HG03097 (cell line): ENCODE results near the gene RPS27A.
A peak's percentile ranks its signal among the peaks of the same experiment; 100 is the strongest.
"Not testable (repeated sequence)": the region's sequence is repeated elsewhere in the genome, so short reads cannot be mapped to it uniquely, and the experiment has no call there.

Experiments used
- ATAC-seq: cut with Tn5 transposase; IDR thresholded peaks from one replicate; pipeline ENCODE4 v1.9.1; 2021; ENCODE audit not compliant: unreplicated experiment, low FRiP score

RPS27A gene

GRCh38 chr2:55236992-55237543 is 4.6 kb downstream of the RPS27A start:
- ATAC-seq, result no peak

GRCh38 chr2:55239656-55240222 is 7.3 kb downstream of the RPS27A start:
- no peak for ATAC-seq

- ATAC-seq, result not testable (repeated sequence)
Measured at GRCh38 chr2:55241582-55241981, 9.1 kb downstream of the RPS27A start.

GRCh38 chr2:55242617-55243016 is 10.1 kb downstream of the RPS27A start:
- ATAC-seq, result no peak

- ATAC-seq, result no peak
Measured at GRCh38 chr2:55245411-55245810, 12.9 kb downstream of the RPS27A start.

GRCh38 chr2:55247025-55247424 is 14.5 kb downstream of the RPS27A start:
- ATAC-seq, result no peak

GRCh38 chr2:55252832-55253231 is 20.3 kb downstream of the RPS27A start:
- no peak for ATAC-seq

GRCh38 chr2:55259586-55259985 is 27.1 kb downstream of the RPS27A start:
- not testable (repeated sequence) for ATAC-seq

- no peak for ATAC-seq
Measured at GRCh38 chr2:55268288-55268906, 35.9 kb downstream of the RPS27A start.

- peak; percentile 97 for ATAC-seq
Measured at GRCh38 chr2:55268907-55269644, 36.6 kb downstream of the RPS27A start, which contains the start of gene MTIF2. TSS of gene MTIF2 (minus strand) at chr2:55269231. CDS start at chr2:55263858, 5,373 bp downstream.

- no peak for ATAC-seq
Measured at GRCh38 chr2:55269645-55269990, 37.1 kb downstream of the RPS27A start.

GRCh38 chr2:55274346-55274745 is 41.9 kb downstream of the RPS27A start:
- ATAC-seq, result not testable (repeated sequence)

GRCh38 chr2:55277310-55277709 is 44.8 kb downstream of the RPS27A start:
- ATAC-seq, result no peak

GRCh38 chr2:55279214-55279835 is 46.8 kb downstream of the RPS27A start:
- not testable (repeated sequence) for ATAC-seq

GRCh38 chr2:55279859-55280424 is 47.5 kb downstream of the RPS27A start:
- ATAC-seq, result not testable (repeated sequence)

- not testable (repeated sequence) for ATAC-seq
Measured at GRCh38 chr2:55280851-55281546, 48.5 kb downstream of the RPS27A start.

- peak; percentile 98 for ATAC-seq
Measured at GRCh38 chr2:55282110-55282917, 49.8 kb downstream of the RPS27A start.

GRCh38 chr2:55283083-55283482 is 50.6 kb downstream of the RPS27A start:
- ATAC-seq, result no peak
